Left kidney (tissue), 2 donors: Measurements from ENCODE around the gene RAB11FIP5. TPM values are rescaled to one million over a fixed set of nuclear protein-coding genes. Genes with fewer than 3 reads are reported as not detected.
"Not testable (repeated sequence)": the region's sequence is repeated elsewhere in the genome, so short reads cannot be mapped to it uniquely, and the experiment has no call there.

Experiments
- DNase-seq: peaks from one replicate; pipeline ENCODE4 v3.0.0-alpha.2; 2013
- polyA plus RNA-seq: library from polyadenylated mRNA; unstranded; fragments of 120-200 nt; gene quantifications from one replicate; pipeline ENCODE4 v1.2.1, GENCODE V29; 2013; ENCODE audit not compliant: insufficient read length

Gene RAB11FIP5
- polyA plus RNA-seq, 1 donor = 43.9 TPM

- DNase-seq = no peak
Measured at GRCh38 chr2:73111073-73112025, 1.4 kb downstream of the RAB11FIP5 start.

GRCh38 chr2:73110168-73111072 lies 2.3 kb downstream of the RAB11FIP5 start:
- no peak for DNase-seq

GRCh38 chr2:73109431-73110167 lies 3.1 kb downstream of the RAB11FIP5 start:
- no peak for DNase-seq

GRCh38 chr2:73107211-73107926 lies 5.4 kb downstream of the RAB11FIP5 start:
- no peak for DNase-seq

- DNase-seq = no peak
Measured at GRCh38 chr2:73106791-73107190, 6.0 kb downstream of the RAB11FIP5 start.

- no peak for DNase-seq
Measured at GRCh38 chr2:73105511-73105971, 7.2 kb downstream of the RAB11FIP5 start.

- DNase-seq = no peak
Measured at GRCh38 chr2:73104933-73105332, 7.8 kb downstream of the RAB11FIP5 start.

GRCh38 chr2:73103018-73103542 lies 9.7 kb downstream of the RAB11FIP5 start:
- no peak for DNase-seq

- DNase-seq = no peak
Measured at GRCh38 chr2:73101626-73102256, 11.0 kb downstream of the RAB11FIP5 start.

- DNase-seq = no peak
Measured at GRCh38 chr2:73100956-73101355, 11.8 kb downstream of the RAB11FIP5 start.

GRCh38 chr2:73099486-73099885 lies 13.3 kb downstream of the RAB11FIP5 start:
- no peak for DNase-seq

- DNase-seq = no peak
Measured at GRCh38 chr2:73095910-73096309, 16.8 kb downstream of the RAB11FIP5 start.

GRCh38 chr2:73093601-73094218 lies 19.0 kb downstream of the RAB11FIP5 start:
- not testable (repeated sequence) for DNase-seq

- no peak for DNase-seq
Measured at GRCh38 chr2:73092146-73092783, 20.5 kb downstream of the RAB11FIP5 start.

GRCh38 chr2:73091696-73092095 lies 21.1 kb downstream of the RAB11FIP5 start:
- no peak for DNase-seq

GRCh38 chr2:73091164-73091563 lies 21.6 kb downstream of the RAB11FIP5 start:
- DNase-seq = no peak

GRCh38 chr2:73089270-73090030 lies 23.3 kb downstream of the RAB11FIP5 start:
- DNase-seq = no peak

- no peak for DNase-seq
Measured at GRCh38 chr2:73088703-73089102, 24.0 kb downstream of the RAB11FIP5 start.

- DNase-seq = no peak
Measured at GRCh38 chr2:73088211-73088610, 24.5 kb downstream of the RAB11FIP5 start.
